Stimulated activated CD8-positive, alpha-beta memory T cell treated with anti-CD3 and anti-CD28 coated beads, Interleukin-15, amount 100 ng/mL, for 1 hour (primary cell): ENCODE results near the gene ALX3.
"Not testable (repeated sequence)": the region's sequence is repeated elsewhere in the genome, so short reads cannot be mapped to it uniquely, and the experiment has no call there.

Experiments
- DNase-seq: peaks from one replicate; pipeline ENCODE4 v3.0.0-alpha.2; 2020; ENCODE audit warnings: low read depth

Gene ALX3

GRCh38 chr1:110089561-110090275, 19.2 kb upstream of the ALX3 start:
- DNase-seq = no peak

- DNase-seq = no peak
These were observed 18.4 kb upstream of the ALX3 start for GRCh38 chr1:110088739-110089316.

GRCh38 chr1:110087812-110088738, 17.6 kb upstream of the ALX3 start:
- no peak for DNase-seq

- DNase-seq = no peak
These were observed 16.5 kb upstream of the ALX3 start for GRCh38 chr1:110086961-110087360.

- no peak for DNase-seq
These were observed 15.2 kb upstream of the ALX3 start for GRCh38 chr1:110085671-110086070.

GRCh38 chr1:110084227-110085078, 14.0 kb upstream of the ALX3 start:
- no peak for DNase-seq

- DNase-seq = no peak
These were observed 13.4 kb upstream of the ALX3 start for GRCh38 chr1:110083866-110084226.

- no peak for DNase-seq
These were observed 12.8 kb upstream of the ALX3 start for GRCh38 chr1:110083061-110083865.

GRCh38 chr1:110082477-110082876, 12.0 kb upstream of the ALX3 start:
- DNase-seq = no peak

- DNase-seq = no peak
These were observed 10.6 kb upstream of the ALX3 start for GRCh38 chr1:110081061-110081460.

- DNase-seq = not testable (repeated sequence)
These were observed 9.5 kb upstream of the ALX3 start for GRCh38 chr1:110079995-110080394.

GRCh38 chr1:110076789-110077500, 6.5 kb upstream of the ALX3 start:
- DNase-seq = no peak

- no peak for DNase-seq
These were observed 3.7 kb upstream of the ALX3 start for GRCh38 chr1:110074166-110074565.

GRCh38 chr1:110070282-110070669, 196 bp downstream of the ALX3 start:
- DNase-seq = no peak

- no peak for DNase-seq
These were observed 829 bp downstream of the ALX3 start for GRCh38 chr1:110069404-110070281.

- DNase-seq = no peak
These were observed 1.6 kb downstream of the ALX3 start for GRCh38 chr1:110068646-110069403.

- no peak for DNase-seq
These were observed 2.4 kb downstream of the ALX3 start for GRCh38 chr1:110067893-110068645.

- DNase-seq = no peak
These were observed 3.0 kb downstream of the ALX3 start for GRCh38 chr1:110067479-110067892.
